Heart left ventricle (tissue), 13 donors: ENCODE results near the gene CCDC136.

Source experiments
- POLR2A ChIP-seq, 2 donors: fragments of 450-650 bp; IDR thresholded peaks; one replicate each; pipeline ENCODE4 v1.6.1; 2017; ENCODE audit warnings: antibody characterized with exemption in 2 of 2, mild to moderate bottlenecking in 2 of 2, moderate library complexity in 2 of 2
- TF ChIP-seq, protein P1 (sequence below), 12 donors: fragments of 200-600 bp; sonication (generic) in 4 of 12; IDR thresholded peaks; one replicate each; pipeline versions ENCODE4 v1.5.0 to v1.8.0; 2018 to 2022; ENCODE audit warnings: antibody characterized with exemption in 12 of 12, mild to moderate bottlenecking in 5 of 12
- donor health status: ischemic (EF 13 %, LVEDD 7.1; RV severe dilation, severe dysfunction).
- donor health status: DM: no; HTN: yes; CAD: no.
- donor health status: DM: no; HTN: no; CAD: no.
- donor health status: ischemic (EF 25% LVEDD 6.9; RV normal size, moderate dysfunction).
- donor health status: ischemic (EF 25% LVEDD 5.7; RV mildly dilated, moderate dysfunction).
- donor health status: ischemic (EF 35%, LVEDD 5.7; RV mildly dilated, moderate dysfunction).
- donor health status: nonischemic (EF 11% LVEDD 7.7; RV severe dilation, severe dysfunction).
- donor health status: DM: yes; HTN: yes; CAD: no.
- donor health status: PGD.
- donor health status: ischemic (EF 29% LVEDD 5.4; RV normal size, mild dysfunction).
- donor health status: nonischemic (EF 23%, LVEDD 6.1; RV moderate dilation, normal function).

DNA sequence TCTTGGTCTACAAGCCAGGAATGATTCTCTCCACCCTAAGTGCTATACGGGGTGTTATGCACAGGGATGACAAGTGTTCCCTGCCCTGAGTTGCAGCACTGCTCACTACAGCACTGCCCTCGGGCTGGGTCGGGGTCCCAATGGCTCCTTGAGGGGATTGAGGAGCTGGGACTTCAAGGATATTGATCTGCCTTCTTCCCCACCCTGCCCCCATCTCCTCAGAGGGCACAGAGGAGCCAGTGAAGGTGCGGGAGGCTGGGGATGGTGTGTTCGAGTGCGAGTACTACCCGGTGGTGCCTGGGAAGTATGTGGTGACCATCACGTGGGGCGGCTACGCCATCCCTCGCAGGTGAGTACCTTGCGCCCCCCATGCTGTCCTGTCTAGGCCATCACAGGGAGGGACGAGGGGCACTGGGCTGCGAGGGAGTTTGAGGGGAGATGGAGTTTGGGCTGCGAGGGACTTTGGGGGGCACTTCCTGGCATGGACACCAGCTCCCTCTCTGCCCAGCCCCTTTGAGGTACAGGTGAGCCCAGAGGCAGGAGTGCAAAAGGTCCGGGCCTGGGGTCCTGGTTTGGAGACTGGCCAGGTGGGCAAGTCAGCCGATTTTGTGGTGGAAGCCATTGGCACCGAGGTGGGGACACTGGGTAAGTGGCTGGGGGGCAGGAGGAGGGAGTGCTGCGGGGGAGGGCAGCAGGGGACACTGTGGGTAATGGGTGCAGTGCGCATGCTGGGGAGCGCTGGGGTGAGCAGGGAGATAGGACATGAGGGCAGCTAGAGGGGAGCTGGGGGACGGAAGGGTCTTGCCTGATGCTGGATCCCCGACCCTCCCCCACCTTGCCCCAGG is 48.8 kb downstream of the CCDC136 start:
- TF ChIP-seq, protein P1, sequence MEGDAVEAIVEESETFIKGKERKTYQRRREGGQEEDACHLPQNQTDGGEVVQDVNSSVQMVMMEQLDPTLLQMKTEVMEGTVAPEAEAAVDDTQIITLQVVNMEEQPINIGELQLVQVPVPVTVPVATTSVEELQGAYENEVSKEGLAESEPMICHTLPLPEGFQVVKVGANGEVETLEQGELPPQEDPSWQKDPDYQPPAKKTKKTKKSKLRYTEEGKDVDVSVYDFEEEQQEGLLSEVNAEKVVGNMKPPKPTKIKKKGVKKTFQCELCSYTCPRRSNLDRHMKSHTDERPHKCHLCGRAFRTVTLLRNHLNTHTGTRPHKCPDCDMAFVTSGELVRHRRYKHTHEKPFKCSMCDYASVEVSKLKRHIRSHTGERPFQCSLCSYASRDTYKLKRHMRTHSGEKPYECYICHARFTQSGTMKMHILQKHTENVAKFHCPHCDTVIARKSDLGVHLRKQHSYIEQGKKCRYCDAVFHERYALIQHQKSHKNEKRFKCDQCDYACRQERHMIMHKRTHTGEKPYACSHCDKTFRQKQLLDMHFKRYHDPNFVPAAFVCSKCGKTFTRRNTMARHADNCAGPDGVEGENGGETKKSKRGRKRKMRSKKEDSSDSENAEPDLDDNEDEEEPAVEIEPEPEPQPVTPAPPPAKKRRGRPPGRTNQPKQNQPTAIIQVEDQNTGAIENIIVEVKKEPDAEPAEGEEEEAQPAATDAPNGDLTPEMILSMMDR (IDR thresholded peaks at IDR 0.05) = no peak
- no peak for TF ChIP-seq POLR2A (IDR thresholded peaks at IDR 0.05)
